ENCODE measurements around the gene TRANK1.

DNA sequence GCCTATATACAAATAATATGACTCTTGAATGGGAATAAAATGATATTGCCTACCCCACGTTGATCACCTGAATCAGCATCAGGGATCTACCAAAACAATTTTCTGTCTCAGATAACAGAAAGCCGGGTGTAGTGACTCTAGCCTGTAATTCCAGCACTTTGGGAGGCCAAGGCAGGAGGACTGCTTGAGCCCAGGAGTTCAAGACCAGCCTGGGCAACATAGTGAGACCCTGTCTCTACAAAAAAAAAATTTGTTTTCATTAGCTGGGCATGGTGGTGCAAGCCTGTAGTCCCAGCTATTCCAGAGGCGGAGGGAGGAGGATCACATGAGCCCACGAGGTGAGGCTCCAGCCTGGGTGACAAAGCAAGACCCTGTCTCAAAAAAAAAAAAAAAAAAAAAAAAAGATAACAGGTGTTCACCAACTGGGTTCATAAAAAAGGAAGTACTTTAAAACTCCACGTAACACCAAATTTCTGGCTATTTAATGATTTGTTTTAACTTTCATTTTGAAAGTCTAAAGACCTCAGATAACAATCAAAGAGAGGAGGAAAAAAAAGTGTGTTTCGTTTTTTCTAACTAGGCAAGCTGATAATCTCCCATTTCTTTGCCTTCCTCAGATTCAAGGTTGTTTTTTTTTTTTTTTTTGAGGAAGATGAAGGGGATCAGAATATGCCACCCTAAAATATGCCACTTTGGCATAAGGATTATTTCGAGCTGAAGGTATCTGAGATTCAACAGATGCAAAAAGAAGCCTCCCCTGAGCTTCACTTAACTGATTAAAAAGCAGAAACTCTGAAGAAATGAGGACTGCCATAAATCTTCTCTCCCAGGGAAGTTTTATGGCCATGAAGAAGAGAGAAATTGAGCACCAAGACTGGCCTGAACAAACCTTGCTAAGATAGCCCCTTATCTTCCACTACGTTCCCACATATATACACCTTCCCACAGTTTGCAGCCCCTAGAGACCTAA, 44.1 kb downstream of the TRANK1 start:
- TF ChIP-seq, protein P1, sequence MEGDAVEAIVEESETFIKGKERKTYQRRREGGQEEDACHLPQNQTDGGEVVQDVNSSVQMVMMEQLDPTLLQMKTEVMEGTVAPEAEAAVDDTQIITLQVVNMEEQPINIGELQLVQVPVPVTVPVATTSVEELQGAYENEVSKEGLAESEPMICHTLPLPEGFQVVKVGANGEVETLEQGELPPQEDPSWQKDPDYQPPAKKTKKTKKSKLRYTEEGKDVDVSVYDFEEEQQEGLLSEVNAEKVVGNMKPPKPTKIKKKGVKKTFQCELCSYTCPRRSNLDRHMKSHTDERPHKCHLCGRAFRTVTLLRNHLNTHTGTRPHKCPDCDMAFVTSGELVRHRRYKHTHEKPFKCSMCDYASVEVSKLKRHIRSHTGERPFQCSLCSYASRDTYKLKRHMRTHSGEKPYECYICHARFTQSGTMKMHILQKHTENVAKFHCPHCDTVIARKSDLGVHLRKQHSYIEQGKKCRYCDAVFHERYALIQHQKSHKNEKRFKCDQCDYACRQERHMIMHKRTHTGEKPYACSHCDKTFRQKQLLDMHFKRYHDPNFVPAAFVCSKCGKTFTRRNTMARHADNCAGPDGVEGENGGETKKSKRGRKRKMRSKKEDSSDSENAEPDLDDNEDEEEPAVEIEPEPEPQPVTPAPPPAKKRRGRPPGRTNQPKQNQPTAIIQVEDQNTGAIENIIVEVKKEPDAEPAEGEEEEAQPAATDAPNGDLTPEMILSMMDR (IDR thresholded peaks at IDR 0.05 in 4 of 5, conservative IDR thresholded peaks at IDR 0.05 in 1 of 5): no peak
- TF ChIP-seq POLR2A (IDR thresholded peaks at IDR 0.05): no peak
